CD4-positive, CD25-positive, alpha-beta regulatory T cell (primary cell): Measurements from ENCODE around the gene ABCA2. TPM values are rescaled to one million over a fixed set of nuclear protein-coding genes. Genes with fewer than 3 reads are reported as not detected.
"Not testable (repeated sequence)": the region's sequence is repeated elsewhere in the genome, so short reads cannot be mapped to it uniquely, and the experiment has no call there.

Experiments
- ATAC-seq, 2 donors: fragments of 150-1000 bp; cut with Tn5 transposase; one replicate each; pipeline ENCODE4 v1.10.0; 2021; ENCODE audit warnings: low read depth in 2 of 2, moderate number of reproducible peaks in 2 of 2, moderate library complexity in 1 of 2
- DNase-seq, 3 donors: peaks; one replicate each; pipeline versions ENCODE4 v3.0.0 to v3.0.0-alpha.2; 2012 to 2022; ENCODE audit warnings: mixed read lengths in 1 of 3
- H3K27ac ChIP-seq: one replicate; pipeline ENCODE4 v1.7.0; 2013; ENCODE audit warnings: mild to moderate bottlenecking, low read length; ENCODE audit not compliant: insufficient read depth, poor library complexity, severe bottlenecking
- H3K27me3 ChIP-seq: one replicate; pipeline ENCODE4 v1.7.0; 2013; ENCODE audit warnings: low read length; ENCODE audit not compliant: control insufficient read depth, insufficient read depth
- H3K36me3 ChIP-seq: one replicate; pipeline ENCODE4 v1.7.0; 2013; ENCODE audit warnings: mild to moderate bottlenecking, low read length, moderate library complexity; ENCODE audit not compliant: control insufficient read depth, insufficient read depth
- H3K4me1 ChIP-seq: 2 replicates; pipeline ENCODE4 v1.7.0; 2013; ENCODE audit warnings: mild to moderate bottlenecking, low read length; ENCODE audit not compliant: insufficient read depth, control insufficient read depth, poor library complexity, severe bottlenecking
- H3K4me3 ChIP-seq: one replicate; pipeline ENCODE4 v1.7.0; 2013; ENCODE audit warnings: low read depth, mild to moderate bottlenecking, low read length, moderate library complexity
- H3K9me3 ChIP-seq, 2 experiments: 1 replicate in 1 of 2; 2 replicates in 1 of 2; pipeline ENCODE4 v1.7.0; 2013; ENCODE audit warnings: low read length in 2 of 2, mild to moderate bottlenecking in 1 of 2, moderate library complexity in 1 of 2; ENCODE audit not compliant: control insufficient read depth in 2 of 2
- H3K27ac Mint-ChIP-seq, 3 donors: one replicate each; pipeline ENCODE4 v1.8.0; 2020 to 2022; ENCODE audit warnings: mild to moderate bottlenecking in 3 of 3, mixed read lengths in 3 of 3, moderate library complexity in 2 of 3
- H3K27me3 Mint-ChIP-seq: one replicate; pipeline ENCODE4 v1.8.0; 2022; ENCODE audit warnings: mild to moderate bottlenecking, mixed read lengths
- H3K36me3 Mint-ChIP-seq: one replicate; pipeline ENCODE4 v1.8.0; 2020; ENCODE audit warnings: mixed read lengths
- H3K4me1 Mint-ChIP-seq, 4 donors: one replicate each; pipeline ENCODE4 v1.8.0; 2020 to 2022; ENCODE audit warnings: mixed read lengths in 4 of 4, mild to moderate bottlenecking in 1 of 4
- H3K4me3 Mint-ChIP-seq, 4 donors: one replicate each; pipeline ENCODE4 v1.8.0; 2020 to 2022; ENCODE audit warnings: mild to moderate bottlenecking in 4 of 4, mixed read lengths in 4 of 4, moderate library complexity in 3 of 4
- H3K9me3 Mint-ChIP-seq, 7 donors: one replicate each; pipeline ENCODE4 v1.8.0; 2020 to 2022; ENCODE audit warnings: mixed read lengths in 7 of 7, mild to moderate bottlenecking in 3 of 7, moderate library complexity in 2 of 7
- polyA plus RNA-seq, 4 donors: library from polyadenylated mRNA; unstranded; fragments of 300-500 nt; fragmentation: Illumina TruSeq; gene quantifications; one replicate each; pipeline ENCODE4 v1.2.3, GENCODE V29; 2021
- total RNA-seq: library from RNA; stranded (reverse); gene quantifications from one replicate; pipeline ENCODE4 v1.2.3, GENCODE V29; 2022

Gene ABCA2
- total and polyA plus RNA-seq, 5 donors from 2014 or later, result 3.8 to 135 (median 4.5) TPM

- not testable (repeated sequence) for DNase-seq, H3K27me3 Mint-ChIP-seq, ATAC-seq, H3K36me3 Mint-ChIP-seq, H3K36me3 ChIP-seq, H3K27me3 ChIP-seq, H3K9me3 Mint-ChIP-seq, H3K9me3 ChIP-seq
- H3K4me1 Mint-ChIP-seq, result peaks cover 0 to 52% (median 23%) of the 10 kb centered on the region in 4 donors
- peak overlapping the region; percentile 35 for H3K4me3 ChIP-seq
- peak overlapping the region; percentile 76 to 97 (median 88) for H3K4me3 Mint-ChIP-seq
- peak overlapping the region; percentile 62 to 83 (median 76) for H3K27ac Mint-ChIP-seq
- peaks cover 67% of the 10 kb centered on the region for H3K4me1 ChIP-seq
- peak overlapping the region; percentile 74 for H3K27ac ChIP-seq
Measured at GRCh38 chr9:137033481-137033880, 5.4 kb upstream of the ABCA2 start.

GRCh38 chr9:137032858-137033257 lies 4.8 kb upstream of the ABCA2 start:
- Mint-ChIP-seq H3K9me3 (no peaks in the 10 kb centered on the region), H3K27ac (peak overlapping the region in 2 of 3 donors; percentile 62 to 76), H3K36me3 (no peaks in the 10 kb centered on the region), H3K4me3 (peak overlapping the region; percentile 76 to 97 (median 88)), H3K27me3 (no peaks in the 10 kb centered on the region), H3K4me1 (peaks cover 0 to 52% (median 23%) of the 10 kb centered on the region in 4 donors)
- Histone ChIP-seq H3K36me3 (no peaks in the 10 kb centered on the region), H3K4me1 (peaks cover 68% of the 10 kb centered on the region), H3K4me3 (peak overlapping the region; percentile 26), H3K27me3 (no peaks in the 10 kb centered on the region), H3K9me3 (no peaks in the 10 kb centered on the region), H3K27ac (peak overlapping the region; percentile 74)
- peak in 1 of 3 donors; percentile 27 for DNase-seq
- ATAC-seq, result no peak

GRCh38 chr9:137031904-137032640 lies 4.0 kb upstream of the ABCA2 start, which contains the start of gene FUT7:
Gene FUT7 (minus strand): TSS chr9:137032088. CDS start chr9:137031991, 97 bp downstream.
- Mint-ChIP-seq H3K4me1 (peaks cover 0 to 55% (median 23%) of the 10 kb centered on the region in 4 donors), H3K27me3 (no peaks in the 10 kb centered on the region), H3K36me3 (no peaks in the 10 kb centered on the region), H3K4me3 (peak within 1 kb of the TSS; percentile 89 to 97 (median 94)), H3K27ac (peak within 1 kb of the TSS; percentile 68 to 97 (median 83)), H3K9me3 (no peaks in the 10 kb centered on the region)
- Histone ChIP-seq H3K4me3 (peak within 1 kb of the TSS; percentile 72), H3K36me3 (no peaks in the 10 kb centered on the region), H3K9me3 (no peaks in the 10 kb centered on the region), H3K27ac (peak within 1 kb of the TSS; percentile 74), H3K4me1 (peaks cover 74% of the 10 kb centered on the region), H3K27me3 (no peaks in the 10 kb centered on the region)
- DNase-seq (peak in 1 of 3 donors; percentile 56), ATAC-seq (no peak)

GRCh38 chr9:137030538-137031527 lies 2.8 kb upstream of the ABCA2 start:
- H3K9me3 Mint-ChIP-seq, result no peaks in the 10 kb centered on the region
- H3K27ac Mint-ChIP-seq, result peak overlapping the region; percentile 41 to 76 (median 55)

GRCh38 chr9:137030006-137030405 lies 2.0 kb upstream of the ABCA2 start:
- Histone ChIP-seq H3K27me3 (no peaks in the 10 kb centered on the region), H3K9me3 (no peaks in the 10 kb centered on the region), H3K4me1 (peaks cover 82% of the 10 kb centered on the region), H3K4me3 (peak overlapping the region; percentile 72), H3K27ac (peak overlapping the region; percentile 74), H3K36me3 (no peaks in the 10 kb centered on the region)
- peak overlapping the region in 2 of 3 donors; percentile 68 to 76 for H3K27ac Mint-ChIP-seq
- H3K4me3 Mint-ChIP-seq, result peak overlapping the region; percentile 88 to 97 (median 92)
- no peak for ATAC-seq
- DNase-seq, result peak in 1 of 3 donors; percentile 32
- no peaks in the 10 kb centered on the region for H3K9me3 Mint-ChIP-seq
- H3K27me3 Mint-ChIP-seq, result no peaks in the 10 kb centered on the region
- H3K4me1 Mint-ChIP-seq, result peaks cover 0 to 58% (median 24%) of the 10 kb centered on the region in 4 donors
- H3K36me3 Mint-ChIP-seq, result no peaks in the 10 kb centered on the region

More at GRCh38 chr9:137030538-137031527, 2.8 kb upstream of the ABCA2 start:
- Histone ChIP-seq H3K4me1 (peaks cover 85% of the 10 kb centered on the region), H3K4me3 (peak overlapping the region; percentile 72), H3K27ac (peak overlapping the region; percentile 74), H3K9me3 (no peaks in the 10 kb centered on the region), H3K36me3 (no peaks in the 10 kb centered on the region), H3K27me3 (no peaks in the 10 kb centered on the region)
- Mint-ChIP-seq H3K4me1 (peaks cover 0 to 62% (median 26%) of the 10 kb centered on the region in 4 donors), H3K4me3 (peak overlapping the region; percentile 88 to 97 (median 92)), H3K27me3 (no peaks in the 10 kb centered on the region), H3K36me3 (no peaks in the 10 kb centered on the region)
- no peak for ATAC-seq
- DNase-seq, result peak in 1 of 3 donors; percentile 77

- Mint-ChIP-seq H3K9me3 (no peaks in the 10 kb centered on the region), H3K36me3 (no peaks in the 10 kb centered on the region), H3K27me3 (no peaks in the 10 kb centered on the region), H3K4me3 (peak overlapping the region; percentile 88 to 97 (median 92)), H3K4me1 (peaks cover 0 to 53% (median 20%) of the 10 kb centered on the region in 4 donors), H3K27ac (peak overlapping the region in 2 of 3 donors; percentile 68 to 76)
- H3K27me3 ChIP-seq, result no peaks in the 10 kb centered on the region
- H3K27ac ChIP-seq, result peak overlapping the region; percentile 74
- no peaks in the 10 kb centered on the region for H3K9me3 ChIP-seq
- peak; percentile 14 to 18 for ATAC-seq
- H3K4me1 ChIP-seq, result peaks cover 74% of the 10 kb centered on the region
- peak overlapping the region; percentile 72 for H3K4me3 ChIP-seq
- peak; percentile 60 to 71 (median 62) for DNase-seq
- no peaks in the 10 kb centered on the region for H3K36me3 ChIP-seq
Measured at GRCh38 chr9:137029058-137029936, 1.3 kb upstream of the ABCA2 start.
